Stimulated activated CD4-positive, alpha-beta T cell treated with anti-CD3 and anti-CD28 coated beads, TNF-alpha, amount 100 ng/mL, for 48 hours (primary cell): ENCODE measurements around the gene OTUD5.
A peak's percentile ranks its signal among the peaks of the same experiment; 100 is the strongest.

Experiments used
- DNase-seq, 3 donors: peaks; one replicate each; pipeline ENCODE4 v3.0.0-alpha.2; 2020; ENCODE audit warnings: low read depth in 3 of 3

OTUD5 gene

DNA sequence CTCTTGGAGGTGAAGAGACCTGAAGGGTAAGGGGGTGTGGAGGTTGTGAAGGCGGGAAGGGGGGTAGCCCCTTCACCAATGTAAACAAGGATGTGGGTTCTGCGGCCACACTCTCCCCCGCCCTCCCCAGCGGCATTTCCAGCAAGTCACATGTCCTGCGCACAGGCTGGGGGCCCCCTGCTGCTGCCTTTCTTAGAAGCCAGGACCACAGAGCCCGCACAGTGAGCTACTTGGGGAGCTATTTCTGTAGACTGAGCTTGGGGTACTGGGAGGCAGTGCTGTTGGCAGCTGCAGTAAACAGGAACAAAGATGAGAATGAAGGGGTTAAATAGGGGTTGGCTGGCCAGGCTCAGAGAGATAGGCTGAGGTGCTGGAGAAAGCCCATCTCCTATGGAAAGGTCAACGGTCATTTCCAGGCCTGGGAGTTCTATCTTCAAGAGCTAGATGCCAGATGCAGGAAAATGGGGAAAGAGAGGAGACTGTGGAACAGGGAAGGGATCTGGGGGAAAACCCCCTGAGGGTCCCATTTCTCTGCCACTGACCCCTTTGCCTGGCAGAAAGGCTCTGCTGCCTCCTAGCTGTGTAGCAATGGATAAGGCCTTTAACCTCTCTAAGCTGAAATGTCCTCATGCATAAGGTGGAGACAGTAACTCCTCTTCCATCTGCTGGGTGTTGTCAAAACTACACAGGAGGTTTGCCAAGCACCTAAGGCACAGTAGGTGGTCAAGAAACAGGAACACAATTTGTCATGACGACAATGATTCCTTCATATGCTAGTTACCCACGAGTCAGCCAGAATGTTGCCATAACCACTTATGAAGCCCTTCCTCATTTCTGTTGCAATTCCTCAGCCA is 20.1 kb downstream of the OTUD5 start:
- peak; percentile 79 to 88 (median 86) for DNase-seq

DNA sequence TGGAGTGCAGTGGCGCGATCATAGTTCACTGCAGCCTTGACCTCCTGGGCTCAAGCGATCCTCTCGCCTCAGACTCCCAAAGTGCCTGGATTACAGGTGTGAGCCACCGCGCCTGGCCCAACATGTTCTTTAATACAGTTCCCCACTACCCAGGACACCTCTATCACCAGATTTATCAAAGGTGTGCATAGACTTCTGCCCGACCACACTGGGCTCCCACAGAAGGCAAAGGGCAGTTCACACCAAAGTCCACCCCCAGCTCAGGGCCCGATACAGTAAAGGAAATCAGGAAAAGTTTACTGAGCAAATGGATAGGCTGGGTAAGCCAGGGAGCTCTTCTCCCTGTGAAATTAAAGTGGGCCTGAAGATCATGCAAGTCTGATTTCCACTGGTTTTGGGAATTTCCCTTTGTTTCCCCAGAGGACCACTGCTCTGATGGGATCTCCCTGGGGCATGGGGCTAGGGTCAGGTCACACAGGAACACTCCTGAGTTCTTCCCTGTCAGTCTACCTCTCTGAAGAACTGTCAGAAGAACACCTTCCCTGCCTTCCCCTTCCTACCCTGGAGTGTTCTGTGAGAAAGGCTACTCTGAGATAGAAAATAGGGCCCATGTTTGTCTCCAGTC is 20.9 kb downstream of the OTUD5 start:
- no peak for DNase-seq

DNA sequence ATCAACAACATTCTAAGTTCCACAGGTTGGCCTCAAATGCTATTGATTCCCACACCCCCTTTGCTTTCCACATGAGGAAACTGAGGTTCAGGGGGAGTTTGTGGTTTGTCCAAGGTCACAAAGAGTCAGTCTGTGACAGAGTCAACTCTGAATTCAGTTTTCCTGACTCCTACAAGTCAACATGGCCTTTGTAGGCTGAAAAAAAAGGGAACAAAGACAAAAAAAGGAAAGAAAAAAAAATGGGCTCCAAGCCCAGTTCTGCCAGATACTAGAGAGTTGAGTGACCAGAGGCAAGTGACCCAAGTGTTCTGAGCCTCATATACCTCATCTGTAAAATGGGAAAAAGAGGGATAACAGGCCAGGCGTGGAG is 22.1 kb downstream of the OTUD5 start:
- no peak for DNase-seq

DNA sequence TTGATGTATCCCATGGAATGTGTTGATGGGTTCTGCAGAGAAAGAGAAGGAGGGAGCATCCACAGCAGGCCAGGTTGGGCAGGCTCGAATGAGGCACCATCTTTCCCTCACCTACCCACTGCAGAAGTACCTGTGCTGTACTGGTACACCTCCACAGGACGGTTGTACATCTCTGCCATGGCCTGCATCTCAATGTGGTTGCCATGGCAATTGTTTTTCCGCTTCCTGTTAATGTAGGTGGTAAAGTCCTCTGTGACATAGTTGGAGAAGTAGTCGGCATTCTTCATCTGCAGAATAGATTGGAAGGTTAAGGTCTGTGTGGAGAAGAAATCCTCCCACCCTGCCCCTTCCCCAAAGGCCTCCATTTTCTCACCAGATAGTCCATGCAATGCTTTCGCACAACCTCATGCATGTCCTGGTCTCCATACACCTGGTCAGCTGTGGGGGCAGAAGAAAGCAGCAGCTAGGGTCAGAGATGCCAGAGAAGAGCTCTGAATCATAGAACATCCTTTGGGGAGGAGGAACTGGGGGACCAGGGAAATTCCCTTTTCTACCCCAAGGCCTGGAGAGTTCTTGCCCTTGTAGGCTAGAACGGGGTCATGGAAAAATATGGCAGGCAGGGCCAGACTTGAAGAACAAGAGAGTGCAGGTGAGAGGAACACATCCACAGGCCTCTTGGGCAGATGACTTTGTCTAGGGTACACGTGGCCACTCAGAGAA is 22.7 kb downstream of the OTUD5 start:
- DNase-seq = no peak

DNA sequence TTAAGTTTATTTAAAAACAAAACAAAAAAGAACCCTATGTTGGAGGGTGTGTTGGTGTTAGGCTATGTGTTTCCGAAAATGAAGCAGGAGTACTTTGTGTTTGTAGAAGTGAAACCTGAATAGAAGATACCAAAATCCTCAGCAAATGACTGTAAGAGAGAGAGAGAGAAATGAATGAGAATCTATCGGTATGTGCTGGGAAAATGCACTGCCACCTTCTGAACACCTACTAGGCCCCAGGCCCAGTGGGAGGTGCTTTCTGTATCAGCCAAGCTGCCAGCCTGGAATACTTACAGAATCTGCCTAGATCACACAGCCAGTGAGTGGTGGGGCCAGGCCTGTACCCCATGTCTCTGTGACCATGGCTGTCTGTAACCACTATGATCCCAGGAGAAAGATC is 23.6 kb downstream of the OTUD5 start:
- no peak for DNase-seq

DNA sequence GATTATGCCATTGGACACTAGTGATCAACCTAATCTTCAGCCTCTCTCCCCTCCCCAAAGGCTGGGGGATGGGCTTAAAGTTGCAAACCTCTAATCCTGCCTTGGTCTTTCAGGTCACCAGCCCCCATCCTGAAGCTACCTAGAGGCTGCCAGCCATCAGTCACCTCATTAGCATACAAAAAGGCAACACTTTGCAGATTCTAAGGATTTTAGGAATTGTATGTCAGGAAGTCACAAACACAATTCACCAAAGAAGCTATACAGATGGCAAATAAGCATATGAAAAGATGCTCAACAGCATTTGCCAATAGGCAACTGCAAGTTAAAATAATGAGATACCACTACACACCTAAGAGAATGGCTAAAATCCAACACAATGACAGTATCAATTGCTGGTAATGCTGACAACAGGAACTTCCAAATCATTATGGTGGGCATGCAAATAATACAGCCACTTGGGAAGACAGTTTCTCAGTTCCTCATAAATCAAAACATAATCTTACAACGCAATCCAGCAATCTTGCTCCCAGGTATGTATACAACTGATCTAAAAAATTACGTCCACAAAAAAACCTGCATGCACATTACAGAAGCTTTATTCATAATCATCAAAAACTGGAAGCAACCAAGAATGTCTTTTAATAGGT is 29.5 kb downstream of the OTUD5 start:
- DNase-seq = no peak

GRCh38 chrX:48927123-48927522 is 30.3 kb downstream of the OTUD5 start:
- DNase-seq = no peak

DNA sequence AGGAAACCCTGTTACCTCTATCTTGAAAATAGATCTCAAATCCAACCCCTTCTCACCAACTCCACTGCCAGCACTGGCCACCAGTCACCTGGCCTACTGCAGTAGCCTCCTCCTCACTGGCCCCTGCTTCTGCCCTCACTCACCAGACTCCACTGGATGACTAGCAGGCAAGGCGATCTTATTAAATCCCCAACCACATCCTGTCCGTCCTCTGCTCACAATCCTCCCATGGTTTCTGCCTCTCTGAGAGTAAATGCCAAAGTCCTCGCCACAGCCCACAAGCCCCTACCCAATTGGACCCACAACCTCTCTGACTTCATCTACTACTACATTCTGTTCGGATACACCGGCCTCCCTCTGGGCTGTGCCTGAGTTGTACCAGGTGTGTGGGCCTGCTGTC is 33.1 kb downstream of the OTUD5 start:
- DNase-seq = no peak

DNA sequence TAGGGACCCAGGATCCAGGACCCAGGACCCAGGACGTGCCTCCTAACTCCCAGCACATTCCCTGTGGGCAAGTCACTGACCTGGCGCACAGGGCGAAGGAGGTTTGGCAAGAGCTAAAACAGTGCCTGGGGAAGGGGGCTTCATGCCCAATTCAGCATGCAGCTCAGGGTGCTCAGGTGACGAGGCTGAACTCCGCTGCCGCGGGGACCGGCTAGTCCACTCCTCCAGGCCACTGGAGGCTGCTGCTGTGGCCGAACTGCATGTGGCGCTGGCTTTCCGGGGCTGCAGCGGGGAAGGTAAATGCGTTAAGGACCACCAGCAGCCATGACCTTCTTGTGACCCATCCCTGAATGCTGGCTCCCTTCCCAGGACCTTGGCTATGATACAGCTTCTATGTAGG is 33.6 kb downstream of the OTUD5 start:
- DNase-seq = no peak

GRCh38 chrX:48920718-48921104 is 36.7 kb downstream of the OTUD5 start:
- no peak for DNase-seq

GRCh38 chrX:48919947-48920717 is 37.3 kb downstream of the OTUD5 start:
- no peak for DNase-seq

- peak in 1 of 3 donors; percentile 34 for DNase-seq
Observed at GRCh38 chrX:48919360-48919841, 38.0 kb downstream of the OTUD5 start.

GRCh38 chrX:48918643-48919340 is 38.6 kb downstream of the OTUD5 start, which contains the start of gene PIM2:
Gene PIM2, minus strand, starts transcription at chrX:48919024. Its CDS starts 190 bp downstream, at chrX:48918834.
- DNase-seq = peak; percentile 76 to 87 (median 77)

DNA sequence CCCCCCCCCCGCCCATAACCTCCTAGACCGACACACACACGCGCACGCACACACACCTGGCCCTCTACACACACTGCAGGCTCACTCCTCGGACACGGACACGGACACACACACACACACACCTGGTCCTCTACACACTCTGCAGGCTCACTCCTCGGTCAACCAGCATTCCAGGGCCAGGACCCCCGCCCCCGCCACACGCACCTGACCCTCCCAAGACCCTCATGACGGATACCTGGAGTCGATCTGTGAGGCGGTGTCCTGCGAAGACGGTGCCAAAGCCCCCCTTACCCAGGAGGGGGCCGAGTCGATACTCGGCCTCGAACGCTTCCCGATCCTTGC is 39.1 kb downstream of the OTUD5 start:
- DNase-seq = no peak

DNA sequence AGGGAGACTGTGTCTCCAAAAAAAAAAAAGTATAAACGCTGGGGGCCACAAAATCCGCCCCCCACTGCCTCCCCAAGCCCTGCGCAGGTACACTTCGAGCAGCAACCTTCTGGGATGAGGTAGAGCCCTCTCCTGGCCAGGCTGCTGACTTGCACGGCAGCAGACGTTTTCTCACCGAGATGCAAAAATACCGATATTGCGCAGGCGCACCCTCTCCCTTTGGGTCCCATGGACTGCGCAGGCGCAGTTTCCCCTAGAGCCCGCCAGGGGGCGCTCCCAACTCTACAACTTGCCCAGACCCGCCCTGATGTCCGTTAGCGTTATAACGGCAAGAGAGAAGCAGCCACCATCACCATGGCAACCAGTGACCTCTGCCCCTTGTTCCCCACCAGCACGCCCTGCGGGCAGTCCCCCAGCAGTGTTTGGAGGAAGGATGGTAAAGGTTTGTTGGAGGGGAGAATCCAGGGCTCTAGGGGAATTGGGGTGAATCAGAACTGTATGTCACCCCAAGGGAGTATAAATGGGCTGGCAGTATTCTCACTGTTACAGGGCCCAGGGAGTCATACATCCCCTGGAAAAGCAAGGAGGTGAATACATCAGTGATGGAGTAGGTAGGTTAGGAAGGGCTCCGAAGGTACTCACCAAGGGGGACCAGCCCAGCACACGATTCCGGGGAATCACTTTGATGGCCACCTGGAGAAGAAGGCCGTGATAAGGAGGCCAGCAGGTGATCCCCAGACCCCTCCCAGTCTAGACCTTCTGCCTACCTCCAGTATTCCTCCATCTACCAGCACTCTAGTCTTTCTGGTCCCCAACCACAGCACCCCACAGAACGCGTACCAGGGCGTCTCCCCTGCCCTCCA is 40.0 kb downstream of the OTUD5 start:
- peak; percentile 70 to 82 (median 73) for DNase-seq

DNA sequence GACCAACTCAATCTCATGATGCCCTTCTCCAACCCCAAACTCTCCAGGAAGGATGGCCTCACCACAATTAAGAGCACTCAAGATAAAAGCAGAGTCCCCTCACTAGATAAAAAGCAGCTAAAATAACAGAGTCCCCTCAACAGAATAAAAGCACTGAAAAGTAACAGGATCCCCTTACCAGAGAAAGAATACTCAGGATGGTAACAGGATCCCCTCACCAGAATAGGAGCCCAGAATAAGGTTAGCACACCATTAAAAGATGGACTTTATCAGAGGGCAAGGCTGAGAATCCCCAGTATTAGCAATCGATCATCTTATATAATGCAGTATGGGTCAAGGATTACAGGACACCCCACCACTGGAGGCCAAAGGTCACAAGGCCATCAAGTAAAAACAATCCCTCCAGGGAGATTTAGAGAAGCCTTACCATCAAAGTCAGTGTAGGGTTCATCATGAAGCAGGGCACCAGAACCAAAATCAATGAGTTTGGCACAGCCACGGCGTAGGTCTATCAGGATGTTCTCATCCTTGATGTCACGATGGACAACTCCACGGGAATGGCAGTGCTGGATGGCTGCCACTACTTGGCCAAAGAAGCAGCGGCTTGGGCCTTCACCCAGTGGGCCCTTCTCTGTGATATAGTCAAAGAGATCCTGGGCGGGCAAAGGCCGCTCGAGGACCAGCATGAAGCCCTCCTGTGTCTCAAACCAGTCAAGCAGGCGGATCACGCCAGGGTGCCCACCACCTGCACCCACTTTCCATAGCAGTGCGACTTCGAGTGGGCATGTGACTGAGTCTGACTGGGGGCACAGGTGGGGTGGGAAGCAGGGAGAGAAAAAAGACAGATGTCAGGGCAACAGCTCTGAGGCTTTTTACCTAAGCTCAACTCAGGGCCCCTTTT is 42.6 kb downstream of the OTUD5 start:
- no peak for DNase-seq

DNA sequence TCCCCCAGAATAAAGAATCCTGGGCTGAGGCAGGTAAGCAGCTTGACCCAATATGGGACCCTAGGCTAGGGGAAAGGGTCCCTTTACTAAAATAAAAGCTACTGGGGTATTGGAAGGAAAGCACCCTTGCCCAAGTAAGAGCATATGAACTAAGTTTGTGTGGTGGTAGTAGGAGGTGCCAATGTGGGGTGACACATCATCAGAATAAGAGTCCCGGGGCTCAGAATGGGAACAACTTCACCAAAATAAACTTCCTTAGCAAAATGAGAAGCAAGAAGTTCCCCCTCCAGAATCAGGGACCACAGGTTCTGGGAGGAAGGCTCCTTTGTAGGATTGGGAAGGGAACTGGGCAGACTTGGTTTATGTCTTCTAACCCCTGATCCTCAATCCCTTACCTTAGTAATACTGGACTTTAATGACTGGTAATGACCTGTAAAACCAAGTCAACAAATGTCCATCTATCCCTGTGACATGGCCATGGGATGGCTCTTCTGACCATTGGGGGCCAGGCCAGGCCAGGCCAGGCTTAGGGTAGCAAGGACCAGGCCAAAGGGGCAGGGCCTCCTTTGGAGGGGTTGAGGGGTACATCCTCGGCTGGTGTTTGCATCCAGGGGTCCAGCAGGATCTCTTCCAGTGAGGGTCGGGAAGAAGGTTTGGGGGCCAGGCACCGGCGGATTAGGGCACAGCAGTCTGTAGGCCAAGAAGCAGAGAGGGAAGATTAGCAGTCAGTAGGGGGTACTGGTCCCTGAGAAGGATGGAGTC is 43.6 kb downstream of the OTUD5 start:
- no peak for DNase-seq
